HepG2 (cell line): ENCODE measurements around the gene C15orf62. TPM values are rescaled to one million over a fixed set of nuclear protein-coding genes. Genes with fewer than 3 reads are reported as not detected.

Source experiments
- ATAC-seq: fragments of 200-7000 bp; cut with Tn5 transposase; 3 replicates; pipeline ENCODE4 v1.9.1; 2020; ENCODE audit warnings: mild to moderate bottlenecking, moderate library complexity
- BruUV-seq: library from RNA; stranded (reverse); fragments of 400-500 nt; replicated peaks from 2 replicates; lab custom pipeline; 2021; lab: Mats Ljungman, UMichigan
- CTCF ChIA-PET: fragments of 300-600 bp; formaldehyde crosslinking; extraction: SDS; loops from one replicate; lab custom pipeline; 2021; ENCODE audit warnings: low total read pairs, inconsistent platforms, low intra/inter-chr PET ratio; lab: Yijun Ruan, JAX
- POLR2A ChIA-PET: fragments of 350-600 bp; sonication (Branson Sonifier 250); formaldehyde crosslinking; loops from one replicate; lab custom pipeline; 2020; ENCODE audit warnings: antibody characterized with exemption, inconsistent platforms; lab: Yijun Ruan, JAX
- DNase-seq: peaks from one replicate; pipeline ENCODE4 v3.0.0-alpha.2; 2015; ENCODE audit warnings: low spot score
- FAIRE-seq: peaks from 3 replicates; lab custom pipeline; 2011; peaks lifted over from hg19 to GRCh38; lab: Jason Lieb, UNC
- H2AFZ ChIP-seq: one replicate; pipeline ENCODE4 v1.6.1; 2011; ENCODE audit warnings: low read length, inconsistent platforms
- H3K27ac ChIP-seq: fragments of 300-600 bp; 3 replicates; pipeline ENCODE4 v1.8.0; 2011; ENCODE audit warnings: mixed run types, mild to moderate bottlenecking, mixed read lengths, low read length, inconsistent platforms; ENCODE audit not compliant: insufficient read depth; ENCODE audit errors: extremely low read length
- H3K27me3 ChIP-seq, 2 experiments: fragments of 200-600 bp in 1 of 2; 2 replicates in 1 of 2; 3 replicates in 1 of 2; pipeline versions ENCODE4 v1.6.0 to v1.8.0; 2011; ENCODE audit warnings: low read length in 2 of 2, mild to moderate bottlenecking in 2 of 2, moderate library complexity in 2 of 2, inconsistent platforms in 1 of 2; ENCODE audit not compliant: insufficient read depth in 2 of 2, control insufficient read depth in 1 of 2
- H3K36me3 ChIP-seq, 2 experiments: fragments of 200-600 bp in 1 of 2; replicated peaks in 1 of 2; 2 replicates in 1 of 2; 3 replicates in 1 of 2; pipeline versions ENCODE4 v1.5.1 to v1.8.0; 2011; ENCODE audit warnings: low read length in 2 of 2, inconsistent platforms in 1 of 2; ENCODE audit not compliant: insufficient read depth in 2 of 2, control insufficient read depth in 1 of 2
- H3K4me1 ChIP-seq: 2 replicates; pipeline ENCODE4 v1.5.1; 2012; ENCODE audit warnings: low read length, inconsistent platforms; ENCODE audit not compliant: insufficient read depth
- H3K4me2 ChIP-seq: 2 replicates; pipeline ENCODE4 v1.6.0; 2011; ENCODE audit warnings: low read depth, low read length, inconsistent platforms
- H3K4me3 ChIP-seq, 3 experiments: fragments of 200-600 bp in 1 of 3; sonication (generic), shearing (Covaris generic) in 1 of 3; replicated peaks in 1 of 3; 2 replicates each; pipeline ENCODE4 v1.5.1; 2011 to 2016; ENCODE audit warnings: low read length in 3 of 3, inconsistent platforms in 2 of 3, low read depth in 2 of 3, mild to moderate bottlenecking in 2 of 3, control low read depth in 1 of 3, mixed read lengths in 1 of 3; ENCODE audit not compliant: insufficient read depth in 1 of 3
- H3K79me2 ChIP-seq: one replicate; pipeline ENCODE4 v1.6.1; 2011; ENCODE audit warnings: low read length, inconsistent platforms; ENCODE audit not compliant: insufficient read depth
- H3K9ac ChIP-seq: 2 replicates; pipeline ENCODE4 v1.6.0; 2011; ENCODE audit warnings: mild to moderate bottlenecking, low read depth, low read length, inconsistent platforms; ENCODE audit not compliant: insufficient read depth
- H3K9me3 ChIP-seq: 2 replicates; pipeline ENCODE4 v1.5.1; 2012; ENCODE audit warnings: mild to moderate bottlenecking, low read length
- H4K20me1 ChIP-seq: 2 replicates; pipeline ENCODE4 v1.6.0; 2011; ENCODE audit warnings: inconsistent platforms, mild to moderate bottlenecking, low read length, moderate library complexity; ENCODE audit not compliant: insufficient read depth
- BHLHE40 ChIP-seq: IDR thresholded peaks from 2 replicates; pipeline ENCODE4 v1.6.1; 2011; ENCODE audit warnings: low read length, improper control_type of control experiment
- DNMT3B ChIP-seq: conservative IDR thresholded peaks from 2 replicates; pipeline ENCODE4 v1.6.1; 2016; ENCODE audit warnings: missing biosample characterization, control low read depth
- ETV6 ChIP-seq: sonication (generic); formaldehyde crosslinking; conservative IDR thresholded peaks from 2 replicates; pipeline ENCODE4 v1.4.0; 2020; ENCODE audit warnings: missing genetic modification reagents
- RAD21 ChIP-seq: fragments of 450-650 bp; formaldehyde crosslinking; IDR thresholded peaks from 2 replicates; pipeline ENCODE4 v1.5.0; 2020; ENCODE audit warnings: mild to moderate bottlenecking
- SNAI1 ChIP-seq: sonication (generic); formaldehyde crosslinking; IDR thresholded peaks from 2 replicates; pipeline ENCODE4 v1.5.0; 2020; ENCODE audit warnings: mild to moderate bottlenecking, missing genetic modification reagents, borderline replicate concordance
- SOX13 ChIP-seq, 3 experiments: fragments of 450-650 bp in 1 of 3; sonication (generic) in 1 of 3; formaldehyde crosslinking in 1 of 3; IDR thresholded peaks in 2 of 3; conservative IDR thresholded peaks in 1 of 3; 2 replicates each; pipeline versions ENCODE4 v1.5.0 to v1.6.1; 2016 to 2020; ENCODE audit warnings: antibody characterized with exemption in 1 of 3, mild to moderate bottlenecking in 1 of 3, missing compliant biosample characterization in 1 of 3, missing genetic modification reagents in 1 of 3, moderate library complexity in 1 of 3
- TRIM24 ChIP-seq: sonication (generic); formaldehyde crosslinking; IDR thresholded peaks from 2 replicates; pipeline ENCODE4 v1.8.0; 2022; ENCODE audit warnings: mild to moderate bottlenecking, missing genetic modification reagents
- ZFX ChIP-seq: sonication (generic); formaldehyde crosslinking; IDR thresholded peaks from 2 replicates; pipeline ENCODE4 v1.4.0; 2020; ENCODE audit warnings: mild to moderate bottlenecking, low read depth, missing genetic modification reagents, moderate library complexity
- ZNF121 ChIP-seq: sonication (generic); formaldehyde crosslinking; IDR thresholded peaks from 2 replicates; pipeline ENCODE4 v1.5.0; 2020; ENCODE audit warnings: mild to moderate bottlenecking, missing genetic modification reagents
- ZNF235 ChIP-seq: sonication (generic); formaldehyde crosslinking; IDR thresholded peaks from 2 replicates; pipeline ENCODE4 v1.8.1; 2023; ENCODE audit warnings: mild to moderate bottlenecking, missing genetic modification reagents, borderline replicate concordance
- WGBS: methylation state at CpG from one replicate; pipeline ENCODE4 v1.1.6; 2017; ENCODE audit warnings: low lambda C conversion rate; 5-methylcytosine and 5-hydroxymethylcytosine counted together
- in situ Hi-C: cut with HindIII; loops from 2 replicates; pipeline ENCODE4 v1.10.0; 2017; ENCODE audit warnings: low pct_unique_long_range_greater_than_20kb; ENCODE audit not compliant: extremely low pct_ligation_motif_present
- intact Hi-C: fragments of 100-400 bp; cut with micrococcal nuclease; formaldehyde crosslinking; loops from one replicate; pipeline ENCODE4 v1.10.0; 2022; ENCODE audit not compliant: unreplicated experiment
- polyA plus RNA-seq, 8 experiments: library from polyadenylated mRNA; depleted of rRNA in 3 of 8; stranded (reverse) in 7 of 8; unstranded in 1 of 8; fragments of >200 nt; fragmentation: Illumina TruSeq in 4 of 8; extraction: Trizol in 4 of 8; gene quantifications; 2 replicates each; pipeline versions ENCODE4 v1.2.1 to v1.2.3, GENCODE V29; 2011 to 2016; ENCODE audit warnings: low read depth in 4 of 8, missing spikeins in 1 of 8, mixed read lengths in 1 of 8; ENCODE audit not compliant: insufficient read depth in 1 of 8
- total RNA-seq, 5 experiments: library from RNA; depleted of rRNA; stranded (reverse); fragments of >200 nt; fragmentation: Illumina TruSeq; extraction: Trizol; gene quantifications; 2 replicates each; pipeline ENCODE4 v1.2.3, GENCODE V29; 2016; ENCODE audit warnings: low read depth in 1 of 5
- TF ChIP-seq, protein P1 (sequence below): sonication (generic); formaldehyde crosslinking; IDR thresholded peaks from 2 replicates; pipeline ENCODE4 v1.4.0; 2020; ENCODE audit warnings: mild to moderate bottlenecking, missing genetic modification reagents, borderline replicate concordance
- TF ChIP-seq, protein P2 (sequence below): sonication (generic); formaldehyde crosslinking; IDR thresholded peaks from 2 replicates; pipeline ENCODE4 v1.8.0; 2022; ENCODE audit warnings: missing genetic modification reagents, mild to moderate bottlenecking, borderline replicate concordance

C15orf62 gene
- total and polyA plus RNA-seq, 2 of the 13 experiments (the other 11 are each of a cell fraction or from before 2014, with no cell fraction given), result 0.51 to 1.1 TPM

DNA sequence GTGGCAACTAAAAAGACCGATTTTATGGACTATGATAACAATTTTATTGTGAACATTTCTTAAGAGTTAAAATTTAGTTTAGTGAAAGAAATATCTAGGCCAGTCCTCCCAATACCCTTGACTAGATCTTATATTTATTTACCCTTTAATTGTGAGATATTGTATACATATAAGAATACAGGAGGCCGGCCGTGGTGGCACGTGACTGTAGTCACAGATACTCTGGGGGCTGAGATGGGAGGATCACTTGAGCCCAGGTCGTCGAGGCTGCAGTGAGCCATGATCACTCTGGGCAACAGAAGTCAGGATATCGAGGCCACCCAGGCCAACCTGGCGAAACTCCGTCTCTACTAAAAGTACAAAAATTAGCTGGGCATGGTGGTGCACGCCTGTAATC, 14.0 kb upstream of the C15orf62 start:
- DNase-seq (no peak), ATAC-seq (no peak), FAIRE-seq (no peak)
- Histone ChIP-seq H3K9me3 (no peaks in the 10 kb centered on the region), H3K9ac (peak overlapping the region; percentile 87), H3K4me2 (peak overlapping the region; percentile 84), H3K27ac (peak overlapping the region; percentile 84), H2AFZ (no peak overlapping the region), H3K27me3 (no peaks in the 10 kb centered on the region), H4K20me1 (no peaks in the 10 kb centered on the region), H3K79me2 (peaks cover 27% of the 10 kb centered on the region), H3K36me3 (peaks cover 8 to 14% of the 10 kb centered on the region in 2 experiments), H3K4me3 (peak overlapping the region; percentile 83 to 98 (median 89)), H3K4me1 (peaks cover 61% of the 10 kb centered on the region)
- in situ Hi-C loops (no loop called here), intact Hi-C loops (loop anchor here (10.0 kb wide), 1 partner anchor 161 kb away; the partner anchor contains the start of gene KNL1)
- ChIA-PET CTCF (no interaction called here), POLR2A (interaction anchor here (1.3 kb wide), 1 partner anchor 52 kb away, joined by 3 read pairs; the partner anchor contains the start of gene DNAJC17)
- WGBS, result 65% methylated on average over 10 of the region's 10 CpGs
- TF ChIP-seq ZNF121 (CRISPR knock-in tag), result no peak
- no peak for TF ChIP-seq SOX13 (IDR thresholded peaks at IDR 0.05)
- TF ChIP-seq SOX13 (CRISPR knock-in tag; conservative IDR thresholded peaks at IDR 0.05 in 1 of 2, IDR thresholded peaks at IDR 0.05 in 1 of 2), result no peak
- TF ChIP-seq SNAI1 (CRISPR knock-in tag), result no peak
- TF ChIP-seq TRIM24, result no peak
- TF ChIP-seq BHLHE40, result 0 out of 2 replicates have a peak, but pooled peaks have one; percentile 24
- no peak for TF ChIP-seq RAD21
- no peak for TF ChIP-seq ZNF235 (CRISPR knock-in tag)
- no TSS peak for BruUV-seq

DNA sequence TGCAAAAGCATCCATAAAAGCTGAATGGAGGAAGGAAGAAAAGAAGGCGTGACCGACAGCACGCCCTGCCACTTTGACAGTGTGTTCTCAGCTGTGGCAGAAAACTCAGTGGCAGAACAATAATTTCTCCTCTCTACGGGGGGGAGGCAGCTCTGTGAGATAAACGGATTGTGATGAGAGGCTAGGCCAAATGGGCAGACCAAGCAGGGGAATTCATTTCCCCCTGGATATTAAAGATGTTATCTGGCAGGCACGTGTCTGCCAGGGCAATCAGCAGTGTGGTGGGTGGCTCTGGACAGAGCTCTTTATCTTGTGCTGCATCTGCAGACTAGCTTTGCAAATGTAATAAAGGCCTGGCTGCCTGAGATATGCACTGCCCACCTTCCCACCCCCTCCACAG, 12.8 kb upstream of the C15orf62 start:
- DNase-seq (no peak), FAIRE-seq (no peak), ATAC-seq (no peak)
- peaks cover 2% of the 10 kb centered on the region in 2 experiments; a peak in 3 of 5 replicates for H3K36me3 ChIP-seq
- POLR2A ChIA-PET, result interaction anchor here (1.3 kb wide), 1 partner anchor 51 kb away, joined by 3 read pairs; the partner anchor contains the start of gene DNAJC17
- no peak overlapping the region for H3K9ac ChIP-seq
- 28% methylated on average over 6 of the region's 6 CpGs for WGBS
- no peak overlapping the region for H2AFZ ChIP-seq
- no peaks in the 10 kb centered on the region for H3K27me3 ChIP-seq
- H3K4me3 ChIP-seq, result no peak overlapping the region
- H3K4me2 ChIP-seq, result peak overlapping the region; percentile 39
- no peaks in the 10 kb centered on the region for H3K9me3 ChIP-seq
- H3K27ac ChIP-seq, result peak overlapping the region; percentile 36
- peaks cover 23% of the 10 kb centered on the region for H3K79me2 ChIP-seq
- CTCF ChIA-PET, result no interaction called here
- H4K20me1 ChIP-seq, result no peaks in the 10 kb centered on the region
- BruUV-seq, result no TSS peak
- H3K4me1 ChIP-seq, result peaks cover 66% of the 10 kb centered on the region
- intact Hi-C loops (loop anchor here (10.0 kb wide), 1 partner anchor 162 kb away; the partner anchor contains the start of gene KNL1), in situ Hi-C loops (no loop called here)
- TF ChIP-seq, protein P1, sequence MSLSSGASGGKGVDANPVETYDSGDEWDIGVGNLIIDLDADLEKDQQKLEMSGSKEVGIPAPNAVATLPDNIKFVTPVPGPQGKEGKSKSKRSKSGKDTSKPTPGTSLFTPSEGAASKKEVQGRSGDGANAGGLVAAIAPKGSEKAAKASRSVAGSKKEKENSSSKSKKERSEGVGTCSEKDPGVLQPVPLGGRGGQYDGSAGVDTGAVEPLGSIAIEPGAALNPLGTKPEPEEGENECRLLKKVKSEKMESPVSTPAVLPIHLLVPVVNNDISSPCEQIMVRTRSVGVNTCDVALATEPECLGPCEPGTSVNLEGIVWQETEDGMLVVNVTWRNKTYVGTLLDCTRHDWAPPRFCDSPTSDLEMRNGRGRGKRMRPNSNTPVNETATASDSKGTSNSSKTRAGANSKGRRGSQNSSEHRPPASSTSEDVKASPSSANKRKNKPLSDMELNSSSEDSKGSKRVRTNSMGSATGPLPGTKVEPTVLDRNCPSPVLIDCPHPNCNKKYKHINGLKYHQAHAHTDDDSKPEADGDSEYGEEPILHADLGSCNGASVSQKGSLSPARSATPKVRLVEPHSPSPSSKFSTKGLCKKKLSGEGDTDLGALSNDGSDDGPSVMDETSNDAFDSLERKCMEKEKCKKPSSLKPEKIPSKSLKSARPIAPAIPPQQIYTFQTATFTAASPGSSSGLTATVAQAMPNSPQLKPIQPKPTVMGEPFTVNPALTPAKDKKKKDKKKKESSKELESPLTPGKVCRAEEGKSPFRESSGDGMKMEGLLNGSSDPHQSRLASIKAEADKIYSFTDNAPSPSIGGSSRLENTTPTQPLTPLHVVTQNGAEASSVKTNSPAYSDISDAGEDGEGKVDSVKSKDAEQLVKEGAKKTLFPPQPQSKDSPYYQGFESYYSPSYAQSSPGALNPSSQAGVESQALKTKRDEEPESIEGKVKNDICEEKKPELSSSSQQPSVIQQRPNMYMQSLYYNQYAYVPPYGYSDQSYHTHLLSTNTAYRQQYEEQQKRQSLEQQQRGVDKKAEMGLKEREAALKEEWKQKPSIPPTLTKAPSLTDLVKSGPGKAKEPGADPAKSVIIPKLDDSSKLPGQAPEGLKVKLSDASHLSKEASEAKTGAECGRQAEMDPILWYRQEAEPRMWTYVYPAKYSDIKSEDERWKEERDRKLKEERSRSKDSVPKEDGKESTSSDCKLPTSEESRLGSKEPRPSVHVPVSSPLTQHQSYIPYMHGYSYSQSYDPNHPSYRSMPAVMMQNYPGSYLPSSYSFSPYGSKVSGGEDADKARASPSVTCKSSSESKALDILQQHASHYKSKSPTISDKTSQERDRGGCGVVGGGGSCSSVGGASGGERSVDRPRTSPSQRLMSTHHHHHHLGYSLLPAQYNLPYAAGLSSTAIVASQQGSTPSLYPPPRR (CRISPR knock-in tag), result no peak
- TF ChIP-seq ETV6 (CRISPR knock-in tag) (no peak), DNMT3B (CRISPR knock-in tag) (no peak), ZFX (CRISPR knock-in tag) (no peak)
- TF ChIP-seq, protein P2, sequence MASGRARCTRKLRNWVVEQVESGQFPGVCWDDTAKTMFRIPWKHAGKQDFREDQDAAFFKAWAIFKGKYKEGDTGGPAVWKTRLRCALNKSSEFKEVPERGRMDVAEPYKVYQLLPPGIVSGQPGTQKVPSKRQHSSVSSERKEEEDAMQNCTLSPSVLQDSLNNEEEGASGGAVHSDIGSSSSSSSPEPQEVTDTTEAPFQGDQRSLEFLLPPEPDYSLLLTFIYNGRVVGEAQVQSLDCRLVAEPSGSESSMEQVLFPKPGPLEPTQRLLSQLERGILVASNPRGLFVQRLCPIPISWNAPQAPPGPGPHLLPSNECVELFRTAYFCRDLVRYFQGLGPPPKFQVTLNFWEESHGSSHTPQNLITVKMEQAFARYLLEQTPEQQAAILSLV (CRISPR knock-in tag), result no peak
